Right cardiac atrium (tissue), 5 donors: ENCODE results near the gene MAD1L1. TPM values are rescaled to one million over a fixed set of nuclear protein-coding genes. Genes with fewer than 3 reads are reported as not detected.

Source experiments
- ATAC-seq, 2 donors: fragments of 200-7000 bp; cut with Tn5 transposase; one replicate each; pipeline versions ENCODE4 v1.8.0 to v1.9.1; 2020; ENCODE audit warnings: moderate library complexity in 2 of 2, mild to moderate bottlenecking in 1 of 2
- DNase-seq, 3 donors: peaks; one replicate each; pipeline ENCODE4 v3.0.0-alpha.2; 2020
- H3K27ac ChIP-seq: one replicate; pipeline ENCODE4 v1.5.1; 2013; ENCODE audit warnings: mild to moderate bottlenecking, low read length, control low read depth, moderate library complexity
- H3K27me3 ChIP-seq: one replicate; pipeline ENCODE4 v1.6.1; 2013; ENCODE audit not compliant: control insufficient read depth, insufficient read depth
- H3K4me1 ChIP-seq: one replicate; pipeline ENCODE4 v1.6.1; 2013; ENCODE audit warnings: low read length; ENCODE audit not compliant: control insufficient read depth, insufficient read depth
- H3K4me3 ChIP-seq: one replicate; pipeline ENCODE4 v1.5.1; 2013; ENCODE audit warnings: low read length, control low read depth
- H3K9me3 ChIP-seq: one replicate; pipeline ENCODE4 v1.6.1; 2013; ENCODE audit warnings: low read length; ENCODE audit not compliant: control insufficient read depth
- WGBS: extraction: QIAGEN DNeasy Blood & Tissue Kit; methylation state at CpG from one replicate; pipeline ENCODE4 v1.1.7; 2013; 5-methylcytosine and 5-hydroxymethylcytosine counted together
- intact Hi-C, 4 donors: fragments of 100-400 bp; cut with DNase I; formaldehyde crosslinking; loops; one replicate each; pipeline versions ENCODE4 v1.11.0 to v1.14.0; 2022 to 2023
- polyA plus RNA-seq: library from polyadenylated mRNA; stranded (reverse); fragments of 200-250 nt; gene quantifications from one replicate; pipeline ENCODE4 v1.2.3, GENCODE V29; 2013
- total RNA-seq, 4 donors: library from RNA; stranded (reverse); fragmentation: NEBNext Ultra II Directional; extraction: Animal tissue kit (Norgen Biotek cat#: 25700); gene quantifications; one replicate each; pipeline ENCODE4 v1.2.1, GENCODE V29; 2021
- donor health status: healthy with polysubstance abuse.
- donor health status: DM: no; HTN: yes; CAD: no.
- donor health status: DM: no; HTN: no; CAD: no.
- donor health status: DM: no; HTN: yes; CAD: no; lungs with severe emphysema.
- donor health status: DM: yes; HTN: yes; CAD: no.

Gene MAD1L1
- total and polyA plus RNA-seq, 5 donors = 15.3 to 41.0 (median 33.7) TPM

DNA sequence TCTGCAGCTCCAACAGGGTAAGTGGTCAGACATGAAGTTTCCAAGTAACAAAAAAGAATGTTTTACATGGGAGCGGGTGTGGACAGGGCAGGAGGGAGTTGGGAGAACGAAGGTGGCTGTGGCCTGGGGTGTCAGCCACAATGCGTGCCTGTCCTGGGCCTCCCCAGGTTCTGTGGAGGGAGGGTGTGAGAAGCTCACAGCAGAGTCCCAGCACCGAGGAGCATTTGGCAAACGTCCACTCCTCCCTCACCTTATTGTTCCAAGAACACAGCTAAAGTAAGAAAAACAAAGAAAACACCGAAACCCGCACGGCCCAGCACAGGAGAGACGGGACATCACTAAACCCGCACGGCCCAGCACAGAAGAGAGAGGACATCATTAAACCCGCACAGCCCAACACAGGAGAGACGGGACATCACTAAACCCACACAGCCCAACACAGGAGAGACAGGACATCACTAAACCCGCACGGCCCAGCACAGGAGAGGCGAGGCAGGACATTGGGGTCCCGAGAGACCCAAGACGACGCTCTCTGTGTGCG lies 226.4 kb downstream of the MAD1L1 start:
- peak in 1 of 3 donors; percentile 37 for DNase-seq
- Histone ChIP-seq H3K9me3 (no peaks in the 10 kb centered on the region), H3K4me3 (no peak overlapping the region), H3K27me3 (no peaks in the 10 kb centered on the region), H3K4me1 (no peaks in the 10 kb centered on the region), H3K27ac (peak overlapping the region; percentile 16)
- 70% methylated on average over 20 of the region's 20 CpGs for WGBS
- intact Hi-C loops = no loop called here
- ATAC-seq = no peak

DNA sequence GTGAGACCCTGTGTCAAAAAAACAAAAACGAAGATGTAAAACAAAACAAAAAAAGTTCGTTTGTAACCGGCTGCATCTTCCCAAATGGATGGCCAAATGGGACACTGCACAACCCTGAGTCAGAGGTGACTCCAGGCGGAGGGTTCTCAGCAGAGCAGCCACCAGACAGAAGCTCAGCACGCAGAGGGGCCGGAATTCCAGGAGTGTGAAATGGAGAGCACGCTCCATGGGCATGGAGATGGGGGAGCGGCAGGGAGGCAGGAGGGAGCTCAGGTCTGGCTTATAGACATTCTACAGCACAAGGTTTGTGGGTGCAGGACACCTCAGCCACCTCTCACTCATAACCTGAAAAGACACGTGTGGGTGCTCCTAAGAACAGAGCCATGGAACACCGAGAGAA lies 227.0 kb downstream of the MAD1L1 start:
- intact Hi-C loops = no loop called here
- 87% methylated on average over 10 of the region's 10 CpGs for WGBS

DNA sequence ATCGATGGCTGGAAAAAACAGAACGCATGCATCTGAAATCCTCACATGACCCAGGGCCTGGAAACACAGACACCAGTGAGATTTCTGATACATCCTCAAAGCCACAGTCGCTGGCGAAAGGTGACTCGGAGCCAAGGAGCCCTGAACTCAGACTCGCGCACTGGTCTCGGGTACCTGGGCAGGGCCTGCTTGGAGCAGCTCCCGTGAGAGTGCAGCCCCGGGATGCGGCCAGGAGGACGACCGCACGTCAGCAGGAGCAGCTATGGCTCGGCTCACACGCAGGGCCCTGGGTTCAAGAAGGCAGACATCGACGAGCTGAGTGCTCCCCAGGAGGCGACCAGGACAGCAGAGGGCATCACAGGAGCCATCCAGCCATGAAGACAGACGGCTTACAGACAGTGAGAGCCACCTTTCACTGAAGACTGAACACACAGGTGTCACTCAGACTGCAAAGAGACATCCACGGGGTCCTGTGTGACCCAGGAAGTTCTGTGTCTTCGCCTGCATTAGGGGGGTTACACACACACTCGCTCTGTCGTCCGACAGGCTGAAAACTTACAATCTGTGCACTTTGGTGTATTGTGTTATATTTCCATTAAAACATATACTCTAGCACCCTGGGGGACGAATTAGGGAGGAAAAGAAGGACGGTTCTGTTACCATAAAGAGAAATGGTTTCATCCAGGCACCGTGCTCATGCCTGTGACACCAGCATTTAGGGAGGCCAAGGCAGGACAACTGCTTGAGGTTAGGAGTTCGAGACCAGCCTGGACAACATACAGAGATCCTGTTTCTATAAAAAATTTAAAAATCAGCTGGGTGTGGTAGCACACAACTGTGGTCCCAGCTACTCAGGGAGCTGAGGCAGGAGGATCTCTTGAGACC lies 227.7 kb downstream of the MAD1L1 start:
- ATAC-seq (no peak), DNase-seq (peak in 2 of 3 donors; percentile 34)
- H3K4me3 ChIP-seq = no peak overlapping the region
- H3K27me3 ChIP-seq = no peaks in the 10 kb centered on the region
- H3K27ac ChIP-seq = no peak overlapping the region
- 93% methylated on average over 29 of the region's 29 CpGs for WGBS
- no peaks in the 10 kb centered on the region for H3K9me3 ChIP-seq
- H3K4me1 ChIP-seq = no peaks in the 10 kb centered on the region
- intact Hi-C loops = no loop called here

More for the DNA sequence above, 227.0 kb downstream of the MAD1L1 start:
- H3K27me3 ChIP-seq = no peaks in the 10 kb centered on the region
- H3K4me1 ChIP-seq = no peaks in the 10 kb centered on the region
- H3K27ac ChIP-seq = no peak overlapping the region
- no peak for DNase-seq
- no peak for ATAC-seq
- H3K4me3 ChIP-seq = no peak overlapping the region
- H3K9me3 ChIP-seq = no peaks in the 10 kb centered on the region

DNA sequence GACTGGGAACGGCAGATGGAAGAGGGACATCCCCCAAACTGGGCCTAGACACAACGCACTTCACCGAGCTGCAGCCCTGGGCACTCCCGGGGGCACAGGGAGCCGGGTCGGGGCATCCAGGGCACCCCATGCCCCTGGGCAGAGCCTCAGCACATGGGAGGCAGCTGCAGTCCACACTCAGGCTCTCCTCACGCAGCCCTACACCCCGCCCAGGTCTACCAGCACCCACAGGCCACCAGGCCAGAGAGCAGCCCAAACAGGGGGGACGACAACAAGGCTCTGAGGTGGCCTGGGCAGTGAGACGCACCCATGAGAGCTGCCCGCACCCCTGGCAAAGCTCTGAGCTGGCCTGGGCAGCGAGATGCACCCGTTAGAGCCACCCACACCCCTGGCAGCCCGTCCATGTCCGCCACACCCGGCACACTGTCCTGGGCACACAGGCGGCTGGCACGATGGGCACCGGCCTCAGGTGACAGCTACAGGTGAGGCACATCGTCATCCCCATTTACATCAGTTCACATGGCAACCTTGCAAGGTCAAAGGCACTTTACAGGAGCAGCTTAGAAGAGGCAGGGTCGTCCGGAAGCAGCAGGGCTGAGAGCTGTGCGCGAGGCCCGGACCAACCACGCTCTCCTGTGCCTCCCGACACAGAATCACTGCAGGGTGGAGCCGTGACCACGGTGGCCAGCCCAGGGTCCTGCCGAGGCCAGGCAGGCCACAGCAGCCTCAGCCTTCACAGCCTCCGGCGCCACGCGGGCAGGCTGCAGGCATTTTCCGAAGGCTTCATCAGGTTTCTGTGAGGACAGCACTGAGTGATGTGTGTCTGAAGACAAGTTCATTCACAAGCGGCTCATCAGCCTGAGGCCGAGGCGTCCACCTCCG lies 228.6 kb downstream of the MAD1L1 start:
- DNase-seq (peak; percentile 7 to 40 (median 35)), ATAC-seq (no peak)
- Histone ChIP-seq H3K27me3 (no peaks in the 10 kb centered on the region), H3K4me3 (no peak overlapping the region), H3K27ac (no peak overlapping the region), H3K4me1 (no peaks in the 10 kb centered on the region), H3K9me3 (no peaks in the 10 kb centered on the region)
- intact Hi-C loops = no loop called here
- 95% methylated on average over 39 of the region's 39 CpGs for WGBS

DNA sequence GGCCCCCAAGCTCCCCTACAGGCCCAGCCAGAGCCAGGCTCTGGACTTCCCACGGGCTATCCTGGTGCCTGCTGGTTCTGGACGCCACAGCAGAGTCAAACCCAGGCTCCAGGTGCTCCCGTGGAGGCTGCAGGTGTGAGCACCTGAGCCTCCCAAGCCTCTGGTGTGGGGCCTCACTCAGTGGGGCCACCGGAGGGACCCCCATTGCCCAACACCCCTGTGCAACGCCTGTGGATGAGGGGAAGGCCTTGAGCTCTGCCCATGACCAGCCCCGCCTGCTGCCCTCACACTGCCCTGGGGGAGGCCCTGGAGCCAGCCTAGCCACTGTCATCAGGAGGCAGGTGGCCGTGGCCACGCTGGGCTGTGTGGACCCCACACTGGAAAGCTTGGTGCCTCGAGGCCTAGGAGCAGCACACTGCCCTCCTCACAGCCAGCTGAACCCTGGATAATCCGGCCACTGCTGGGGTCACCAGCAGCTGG lies 229.3 kb downstream of the MAD1L1 start:
- Histone ChIP-seq H3K9me3 (no peaks in the 10 kb centered on the region), H3K4me1 (no peaks in the 10 kb centered on the region), H3K27me3 (no peaks in the 10 kb centered on the region), H3K4me3 (no peak overlapping the region), H3K27ac (no peak overlapping the region)
- ATAC-seq (no peak), DNase-seq (peak; percentile 2 to 51 (median 41))
- 93% methylated on average over 10 of the region's 10 CpGs for WGBS
- intact Hi-C loops = no loop called here

DNA sequence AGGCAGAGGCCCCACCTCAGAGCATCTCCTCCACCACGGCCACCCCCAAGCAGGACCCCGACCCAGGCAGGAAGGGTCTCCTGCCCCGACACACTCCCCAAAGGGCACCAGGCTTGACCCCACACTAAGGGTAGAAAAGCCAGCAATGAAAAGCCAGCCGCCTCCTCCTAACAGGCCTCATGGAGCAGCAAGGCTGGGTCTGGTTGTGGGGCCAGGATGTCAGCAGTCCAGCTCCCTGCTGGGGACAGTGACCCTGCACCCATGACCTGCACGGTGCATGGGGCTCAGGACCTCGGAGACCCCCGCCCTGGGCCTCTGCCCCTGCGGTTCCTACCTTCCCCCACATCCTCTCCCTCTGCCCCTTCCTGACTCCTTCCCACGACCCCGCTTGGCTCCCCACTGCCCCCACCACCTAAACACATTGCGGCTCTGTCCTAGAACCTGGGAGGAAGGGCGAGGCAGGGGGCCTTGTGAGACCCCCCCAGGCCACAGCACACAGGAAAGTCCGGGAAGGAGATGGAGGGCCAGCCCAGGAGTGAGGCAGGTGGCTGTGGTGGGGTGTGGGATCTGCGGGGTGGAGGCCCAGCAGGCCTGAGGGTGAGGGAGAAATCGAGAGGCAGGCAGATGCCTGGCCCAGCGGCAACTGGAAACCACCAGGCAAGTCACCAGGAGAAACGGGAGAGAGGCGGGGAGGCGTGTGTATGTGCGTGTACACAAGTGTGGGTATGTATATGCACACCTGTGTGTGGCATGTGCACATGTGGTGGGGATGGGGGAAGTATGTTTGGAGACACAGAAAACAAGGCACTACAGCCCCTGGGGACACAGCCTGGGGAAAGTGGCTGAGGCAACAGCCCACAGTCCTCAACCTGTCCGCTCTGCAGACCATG lies 229.9 kb downstream of the MAD1L1 start:
- Histone ChIP-seq H3K9me3 (no peaks in the 10 kb centered on the region), H3K27me3 (no peaks in the 10 kb centered on the region), H3K4me1 (no peaks in the 10 kb centered on the region), H3K27ac (no peak overlapping the region), H3K4me3 (no peak overlapping the region)
- intact Hi-C loops = no loop called here
- DNase-seq (peak; percentile 6 to 46 (median 29)), ATAC-seq (no peak)
- 91% methylated on average over 21 of the region's 21 CpGs for WGBS

DNA sequence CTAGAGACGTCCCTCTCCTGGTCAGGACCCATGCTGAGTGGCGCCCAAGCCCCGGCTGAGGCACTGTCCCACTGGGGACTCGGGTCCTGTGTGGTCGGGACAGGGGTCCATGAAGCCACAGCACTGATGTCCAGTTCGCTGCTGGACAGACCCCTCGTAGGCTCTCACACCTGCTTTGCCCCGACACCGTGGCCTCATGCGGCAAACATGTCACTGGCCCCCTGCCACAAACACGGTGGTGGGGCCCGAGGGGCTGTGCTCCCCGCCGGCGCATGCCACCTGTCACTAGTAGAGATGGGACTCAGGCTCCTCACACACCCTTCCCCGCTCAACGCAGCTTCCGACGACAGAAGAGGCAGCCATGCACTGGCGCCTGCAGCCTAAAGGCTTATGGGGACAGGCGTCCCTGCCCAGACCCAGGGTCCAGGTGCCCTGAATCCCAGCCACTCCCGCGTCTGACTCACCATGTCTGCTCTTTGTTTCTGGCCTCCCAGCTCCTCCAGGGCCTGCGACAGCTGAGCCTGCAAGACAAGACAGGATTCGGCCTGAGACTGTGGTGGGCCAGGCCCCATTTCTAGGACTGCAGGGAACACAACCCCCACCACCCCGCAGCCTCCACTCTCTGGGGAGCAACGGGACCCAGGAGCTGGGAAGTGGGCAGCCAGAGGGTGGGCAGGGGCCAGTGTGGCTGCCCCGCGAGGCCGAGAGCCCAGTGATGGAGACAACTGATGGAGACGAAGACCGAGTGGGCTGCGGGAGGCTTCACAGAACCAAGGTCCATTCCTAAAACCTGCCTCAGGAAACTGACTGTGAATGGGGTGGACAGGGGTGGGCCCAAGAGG lies 230.9 kb downstream of the MAD1L1 start:
- 85% methylated on average over 33 of the region's 33 CpGs for WGBS
- intact Hi-C loops = no loop called here
- H3K4me1 ChIP-seq = no peaks in the 10 kb centered on the region

DNA sequence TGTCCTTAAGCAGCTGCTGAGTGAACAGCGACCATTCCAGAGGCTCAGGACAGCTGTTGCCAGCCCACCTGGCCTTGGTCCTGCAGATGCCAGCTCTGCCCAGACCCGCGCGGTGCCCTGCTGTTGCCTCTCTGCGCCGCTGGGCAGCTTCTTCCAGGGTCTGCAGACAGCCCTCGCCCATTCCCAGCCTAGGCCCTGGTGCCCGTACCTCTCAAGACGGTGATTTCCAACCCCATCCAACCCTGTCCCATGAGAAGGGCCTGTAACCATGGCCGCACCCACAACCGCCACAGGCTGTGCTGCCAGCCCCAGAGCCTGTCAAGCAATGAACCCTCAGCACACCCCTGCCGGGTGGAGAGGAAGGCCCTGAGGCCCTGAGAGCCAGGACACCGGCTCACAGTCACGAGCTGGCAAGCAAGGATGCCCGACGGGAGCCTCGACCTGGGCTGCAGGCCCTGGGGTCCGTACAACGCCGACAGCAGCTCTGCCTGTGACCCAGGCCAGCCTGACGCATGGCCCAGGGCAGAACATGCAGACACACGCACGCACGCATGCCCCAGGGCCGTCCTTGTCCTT lies 231.9 kb downstream of the MAD1L1 start:
- Histone ChIP-seq H3K9me3 (no peaks in the 10 kb centered on the region), H3K4me3 (no peak overlapping the region), H3K27ac (no peak overlapping the region), H3K4me1 (no peaks in the 10 kb centered on the region), H3K27me3 (no peaks in the 10 kb centered on the region)
- peak; percentile 13 to 30 (median 24) for DNase-seq
- WGBS = 95% methylated on average over 25 of the region's 25 CpGs
- intact Hi-C loops = no loop called here
- no peak for ATAC-seq

More for the DNA sequence above, 230.9 kb downstream of the MAD1L1 start:
- ATAC-seq (no peak), DNase-seq (peak; percentile 11 to 55 (median 31))
- Histone ChIP-seq H3K27ac (no peak overlapping the region), H3K27me3 (no peaks in the 10 kb centered on the region), H3K9me3 (no peaks in the 10 kb centered on the region), H3K4me3 (no peak overlapping the region)

DNA sequence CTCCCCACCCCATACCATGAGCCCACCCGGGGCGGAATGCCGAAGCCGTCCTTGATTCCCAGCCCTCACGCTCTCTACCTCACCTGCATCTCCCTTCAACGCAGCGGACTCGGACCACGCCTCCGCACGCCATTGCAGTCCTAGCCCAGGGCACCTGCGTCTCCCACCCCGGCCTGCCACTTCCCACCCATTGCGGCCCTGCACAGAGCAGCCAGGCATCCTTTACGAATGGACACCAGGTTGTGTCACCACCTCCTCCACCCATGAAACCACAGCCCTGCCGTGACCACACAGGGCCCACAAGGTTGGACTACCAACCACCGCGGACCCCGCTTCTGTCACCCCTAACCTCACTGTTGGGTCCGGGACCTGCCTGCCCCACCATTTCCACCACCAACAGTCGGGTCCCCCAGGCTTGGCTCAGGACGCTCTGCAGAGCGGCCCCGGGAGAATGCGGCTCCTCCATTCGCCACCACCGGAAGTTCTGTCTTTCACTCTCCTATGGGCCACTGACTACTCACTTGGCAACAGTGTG lies 232.5 kb downstream of the MAD1L1 start:
- intact Hi-C loops = no loop called here
- DNase-seq = peak; percentile 4 to 57 (median 23)
- no peak for ATAC-seq
- no peak overlapping the region for H3K27ac ChIP-seq
- H3K9me3 ChIP-seq = no peaks in the 10 kb centered on the region
- H3K27me3 ChIP-seq = no peaks in the 10 kb centered on the region
- H3K4me3 ChIP-seq = no peak overlapping the region
- 98% methylated on average over 27 of the region's 27 CpGs for WGBS
- no peaks in the 10 kb centered on the region for H3K4me1 ChIP-seq
